Measurements from ENCODE around the gene CCDC188. TPM values are rescaled to one million over a fixed set of nuclear protein-coding genes. Genes with fewer than 3 reads are reported as not detected.

CCDC188 gene
- total and polyA plus RNA-seq, 4 donors, result 0.63 to 4.0 (median 1.4) TPM

DNA sequence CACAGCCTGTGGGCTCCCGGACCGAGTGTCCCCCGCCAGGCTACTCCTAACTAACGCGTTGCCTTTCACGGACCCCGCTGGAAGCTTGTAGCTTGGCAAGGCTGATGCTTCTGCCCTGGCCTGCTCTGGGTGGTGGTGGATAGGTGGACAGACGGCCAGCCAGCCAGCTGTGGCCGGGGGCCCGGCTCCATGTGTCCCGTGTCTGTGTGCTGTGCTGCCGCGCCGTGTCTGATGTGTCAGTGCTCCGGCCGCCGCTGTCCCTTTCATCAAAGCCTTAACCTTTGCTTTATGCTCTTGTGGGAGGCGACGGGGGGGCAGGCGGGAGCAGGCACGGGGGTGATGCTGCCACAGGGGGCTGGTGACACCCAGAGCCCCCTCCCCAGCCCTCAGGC lies 5.0 kb downstream of the CCDC188 start:
- TF ChIP-seq, protein P1, sequence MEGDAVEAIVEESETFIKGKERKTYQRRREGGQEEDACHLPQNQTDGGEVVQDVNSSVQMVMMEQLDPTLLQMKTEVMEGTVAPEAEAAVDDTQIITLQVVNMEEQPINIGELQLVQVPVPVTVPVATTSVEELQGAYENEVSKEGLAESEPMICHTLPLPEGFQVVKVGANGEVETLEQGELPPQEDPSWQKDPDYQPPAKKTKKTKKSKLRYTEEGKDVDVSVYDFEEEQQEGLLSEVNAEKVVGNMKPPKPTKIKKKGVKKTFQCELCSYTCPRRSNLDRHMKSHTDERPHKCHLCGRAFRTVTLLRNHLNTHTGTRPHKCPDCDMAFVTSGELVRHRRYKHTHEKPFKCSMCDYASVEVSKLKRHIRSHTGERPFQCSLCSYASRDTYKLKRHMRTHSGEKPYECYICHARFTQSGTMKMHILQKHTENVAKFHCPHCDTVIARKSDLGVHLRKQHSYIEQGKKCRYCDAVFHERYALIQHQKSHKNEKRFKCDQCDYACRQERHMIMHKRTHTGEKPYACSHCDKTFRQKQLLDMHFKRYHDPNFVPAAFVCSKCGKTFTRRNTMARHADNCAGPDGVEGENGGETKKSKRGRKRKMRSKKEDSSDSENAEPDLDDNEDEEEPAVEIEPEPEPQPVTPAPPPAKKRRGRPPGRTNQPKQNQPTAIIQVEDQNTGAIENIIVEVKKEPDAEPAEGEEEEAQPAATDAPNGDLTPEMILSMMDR (IDR thresholded peaks at IDR 0.05; ENCODE audit: control extremely low read depth, extremely low read depth), result no peak
- Histone ChIP-seq H3K36me3 (ENCODE audit: control insufficient read depth in 4 of 4, insufficient read depth in 4 of 4, low read length in 4 of 4) (peaks cover 0 to 35% (median 1%) of the 10 kb centered on the region in 4 donors), H3K4me3 (no peak overlapping the region), H3K4me1 (ENCODE audit: control insufficient read depth in 5 of 5, insufficient read depth in 5 of 5, low read length in 5 of 5) (no peaks in the 10 kb centered on the region), H3K27me3 (ENCODE audit: control insufficient read depth in 3 of 3, insufficient read depth in 3 of 3, low read length in 2 of 3) (no peaks in the 10 kb centered on the region), H3K9ac (ENCODE audit: insufficient read depth in 1 of 2, low read length in 2 of 2) (no peak overlapping the region), H3K9me3 (ENCODE audit: control insufficient read depth in 4 of 4, insufficient read depth in 3 of 4, low read length in 3 of 4) (no peaks in the 10 kb centered on the region), H3K27ac (ENCODE audit: low read depth in 1 of 2, low read length in 1 of 2) (no peak overlapping the region)
- WGBS, 2 donors, result 92 to 95% methylated on average over 18 to 21 of the region's 21 CpGs
- DNase-seq (no peak), ATAC-seq (ENCODE audit: insufficient read depth, low FRiP score) (no peak)

DNA sequence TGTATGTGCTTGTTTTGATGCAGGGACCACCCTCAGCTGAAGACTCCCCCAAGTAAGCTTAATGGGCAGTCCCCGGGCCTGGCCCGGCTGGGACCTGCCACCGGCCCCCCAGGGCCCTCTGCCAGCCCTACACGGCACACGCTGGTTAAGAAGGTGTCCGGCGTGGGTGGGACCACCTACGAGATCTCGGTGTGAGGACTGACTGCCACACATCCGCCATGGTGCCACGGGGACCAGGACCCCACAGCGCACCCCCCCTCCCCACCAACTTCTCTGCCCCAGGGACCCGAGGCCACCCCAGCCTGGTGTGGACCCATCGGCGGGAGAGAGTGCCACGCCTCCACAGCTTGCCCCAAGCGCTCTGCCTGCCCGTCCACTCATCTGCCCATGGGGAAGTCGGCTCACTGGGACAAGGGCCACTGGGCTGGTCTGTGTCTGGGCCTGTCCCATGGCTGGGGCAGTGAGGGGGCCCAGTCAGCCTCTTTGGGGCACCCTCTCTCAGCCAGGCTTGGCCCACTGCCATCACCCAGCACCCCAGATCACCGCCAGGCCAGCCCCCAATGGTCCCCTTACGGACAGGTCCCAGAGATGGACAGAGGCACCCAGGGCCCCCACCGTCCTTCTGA lies 5.5 kb downstream of the CCDC188 start:
- no peak overlapping the region for H3K9ac ChIP-seq (ENCODE audit: insufficient read depth in 1 of 2, low read length in 2 of 2)
- no peaks in the 10 kb centered on the region for H3K9me3 ChIP-seq (ENCODE audit: control insufficient read depth in 4 of 4, insufficient read depth in 3 of 4, low read length in 3 of 4)
- no peak overlapping the region for H3K4me3 ChIP-seq
- H3K4me1 ChIP-seq (ENCODE audit: control insufficient read depth in 5 of 5, insufficient read depth in 5 of 5, low read length in 5 of 5), result no peaks in the 10 kb centered on the region
- no peak for ATAC-seq (ENCODE audit: insufficient read depth, low FRiP score)
- WGBS, 2 donors, result 90 to 94% methylated on average over 22 of the region's 22 CpGs
- TF ChIP-seq, protein P1 (IDR thresholded peaks at IDR 0.05; ENCODE audit: control extremely low read depth, extremely low read depth), result no peak
- peaks cover 0 to 40% (median 1%) of the 10 kb centered on the region in 4 donors for H3K36me3 ChIP-seq (ENCODE audit: control insufficient read depth in 4 of 4, insufficient read depth in 4 of 4, low read length in 4 of 4)
- H3K27ac ChIP-seq (ENCODE audit: low read depth in 1 of 2, low read length in 1 of 2), result no peak overlapping the region
- no peak for DNase-seq
- H3K27me3 ChIP-seq (ENCODE audit: control insufficient read depth in 3 of 3, insufficient read depth in 3 of 3, low read length in 2 of 3), result no peaks in the 10 kb centered on the region

DNA sequence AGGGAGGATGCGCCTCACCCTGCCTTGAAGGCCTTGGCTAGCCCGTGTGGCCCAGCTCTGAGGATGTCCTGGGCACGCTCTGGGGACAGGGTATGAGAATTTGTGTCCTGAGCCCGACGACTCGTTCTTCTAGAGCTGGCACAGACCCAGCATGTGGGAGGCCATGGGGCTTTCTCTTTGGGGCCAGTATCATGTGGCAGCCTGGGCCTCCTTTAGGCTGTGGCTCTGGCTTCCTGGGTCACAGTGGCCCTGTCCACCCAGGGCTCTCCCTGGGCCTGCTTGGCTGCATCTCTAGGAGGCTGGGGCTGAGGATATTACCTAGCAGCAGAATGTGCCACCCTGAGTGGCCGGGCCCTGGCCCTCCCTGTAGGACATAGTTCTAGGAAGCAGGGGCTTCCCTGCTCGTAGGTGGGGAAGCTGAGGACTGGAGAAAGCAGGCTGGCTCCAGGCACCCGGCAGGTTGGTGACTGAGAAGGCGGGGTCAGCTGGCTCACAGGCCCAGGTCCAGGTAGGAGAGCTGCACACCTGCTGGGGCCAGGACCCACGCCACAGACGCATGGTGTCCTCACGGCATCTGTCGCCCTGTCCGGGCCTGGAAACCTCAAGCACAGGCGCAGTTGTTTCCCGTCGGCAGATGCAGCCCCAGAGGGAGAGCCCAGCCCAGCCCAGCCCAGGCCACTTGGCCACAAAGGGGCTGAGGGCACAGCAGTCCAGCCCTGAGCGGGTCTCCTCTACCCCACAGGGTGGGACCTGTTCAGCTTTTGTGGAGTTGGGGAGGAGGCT lies 6.8 kb downstream of the CCDC188 start:
- no peak overlapping the region for H3K4me3 ChIP-seq
- no peaks in the 10 kb centered on the region for H3K4me1 ChIP-seq (ENCODE audit: control insufficient read depth in 5 of 5, insufficient read depth in 5 of 5, low read length in 5 of 5)
- peaks cover 0 to 49% (median 1%) of the 10 kb centered on the region in 4 donors for H3K36me3 ChIP-seq (ENCODE audit: control insufficient read depth in 4 of 4, insufficient read depth in 4 of 4, low read length in 4 of 4)
- no peak overlapping the region for H3K27ac ChIP-seq (ENCODE audit: low read depth in 1 of 2, low read length in 1 of 2)
- DNase-seq, result no peak
- ATAC-seq (ENCODE audit: insufficient read depth, low FRiP score), result no peak
- 90 to 91% methylated on average over 19 of the region's 19 CpGs for WGBS, 2 donors
- TF ChIP-seq, protein P1 (IDR thresholded peaks at IDR 0.05; ENCODE audit: control extremely low read depth, extremely low read depth), result no peak
- no peak overlapping the region for H3K9ac ChIP-seq (ENCODE audit: insufficient read depth in 1 of 2, low read length in 2 of 2)
- H3K27me3 ChIP-seq (ENCODE audit: control insufficient read depth in 3 of 3, insufficient read depth in 3 of 3, low read length in 2 of 3), result no peaks in the 10 kb centered on the region
- H3K9me3 ChIP-seq (ENCODE audit: control insufficient read depth in 4 of 4, insufficient read depth in 3 of 4, low read length in 3 of 4), result no peaks in the 10 kb centered on the region
